Ascending aorta (tissue), 2 donors: Measurements from ENCODE around the gene ZNF79. TPM values are rescaled to one million over a fixed set of nuclear protein-coding genes. Genes with fewer than 3 reads are reported as not detected.

Experiments
- DNase-seq, 2 donors: peaks; one replicate each; pipeline ENCODE4 v3.0.0-alpha.2; 2019; ENCODE audit warnings: low spot score in 2 of 2
- H3K27ac ChIP-seq, 2 donors: fragments of 200-600 bp; sonication (generic); one replicate each; pipeline ENCODE4 v1.5.1; 2016 to 2017; ENCODE audit warnings: mild to moderate bottlenecking in 1 of 2
- H3K27me3 ChIP-seq: fragments of 200-600 bp; sonication (generic); one replicate; pipeline ENCODE4 v1.5.1; 2017
- H3K36me3 ChIP-seq, 2 donors: fragments of 200-600 bp; sonication (generic); one replicate each; pipeline ENCODE4 v1.5.1; 2016
- H3K4me1 ChIP-seq, 2 donors: fragments of 200-600 bp; sonication (generic); one replicate each; pipeline ENCODE4 v1.5.1; 2016 to 2017; ENCODE audit warnings: mild to moderate bottlenecking in 1 of 2
- H3K4me3 ChIP-seq, 2 donors: fragments of 200-600 bp; sonication (generic); one replicate each; pipeline ENCODE4 v1.5.1; 2016 to 2017; ENCODE audit warnings: mild to moderate bottlenecking in 1 of 2
- H3K9me3 ChIP-seq, 2 donors: fragments of 200-600 bp; sonication (generic); one replicate each; pipeline ENCODE4 v1.5.1; 2016
- intact Hi-C: fragments of 100-400 bp; cut with DNase I; formaldehyde crosslinking; loops from one replicate; pipeline ENCODE4 v1.15.1; 2023
- total RNA-seq: library from RNA; depleted of rRNA; stranded (reverse); fragments of >200 nt; gene quantifications from one replicate; pipeline ENCODE4 v1.1.0, GENCODE V29; 2016
- TF ChIP-seq, protein P1 (sequence below), 3 experiments: fragments of 200-600 bp in 2 of 3; fragments of 450-650 bp in 1 of 3; sonication (generic) in 2 of 3; IDR thresholded peaks; one replicate each; pipeline ENCODE4 v1.5.1; 2016 to 2019; ENCODE audit warnings: antibody characterized with exemption in 3 of 3, mild to moderate bottlenecking in 1 of 3, moderate library complexity in 1 of 3

The ZNF79 gene
- total RNA-seq, 1 donor from 2014 or later, result 2.9 TPM

DNA sequence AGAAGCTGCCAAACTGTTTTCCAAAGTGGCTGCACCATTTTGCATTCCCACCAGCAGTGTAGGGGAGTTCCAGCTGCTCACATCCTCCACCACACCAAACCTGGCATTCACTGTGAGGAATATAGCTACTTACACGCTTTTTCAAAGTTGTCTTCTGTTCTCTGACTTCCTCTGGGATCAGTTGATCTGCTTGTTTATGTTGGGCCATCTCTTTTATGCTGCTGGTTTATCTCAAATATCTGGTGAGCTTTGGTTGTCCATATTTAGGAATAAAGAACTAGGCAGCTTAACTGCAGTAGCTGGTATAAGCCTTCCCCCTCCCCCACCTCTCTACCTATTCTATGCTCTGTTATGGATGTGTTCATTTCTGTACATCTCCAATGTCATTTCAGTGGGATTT is 8.5 kb upstream of the ZNF79 start:
- H3K4me1 ChIP-seq, result no peaks in the 10 kb centered on the region
- no peaks in the 10 kb centered on the region for H3K9me3 ChIP-seq
- H3K36me3 ChIP-seq, result no peaks in the 10 kb centered on the region
- no peak for DNase-seq
- intact Hi-C loops, result no loop called here
- H3K27me3 ChIP-seq, result no peaks in the 10 kb centered on the region
- TF ChIP-seq, protein P1, sequence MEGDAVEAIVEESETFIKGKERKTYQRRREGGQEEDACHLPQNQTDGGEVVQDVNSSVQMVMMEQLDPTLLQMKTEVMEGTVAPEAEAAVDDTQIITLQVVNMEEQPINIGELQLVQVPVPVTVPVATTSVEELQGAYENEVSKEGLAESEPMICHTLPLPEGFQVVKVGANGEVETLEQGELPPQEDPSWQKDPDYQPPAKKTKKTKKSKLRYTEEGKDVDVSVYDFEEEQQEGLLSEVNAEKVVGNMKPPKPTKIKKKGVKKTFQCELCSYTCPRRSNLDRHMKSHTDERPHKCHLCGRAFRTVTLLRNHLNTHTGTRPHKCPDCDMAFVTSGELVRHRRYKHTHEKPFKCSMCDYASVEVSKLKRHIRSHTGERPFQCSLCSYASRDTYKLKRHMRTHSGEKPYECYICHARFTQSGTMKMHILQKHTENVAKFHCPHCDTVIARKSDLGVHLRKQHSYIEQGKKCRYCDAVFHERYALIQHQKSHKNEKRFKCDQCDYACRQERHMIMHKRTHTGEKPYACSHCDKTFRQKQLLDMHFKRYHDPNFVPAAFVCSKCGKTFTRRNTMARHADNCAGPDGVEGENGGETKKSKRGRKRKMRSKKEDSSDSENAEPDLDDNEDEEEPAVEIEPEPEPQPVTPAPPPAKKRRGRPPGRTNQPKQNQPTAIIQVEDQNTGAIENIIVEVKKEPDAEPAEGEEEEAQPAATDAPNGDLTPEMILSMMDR (IDR thresholded peaks at IDR 0.05), result no peak
- H3K27ac ChIP-seq, result no peak overlapping the region
- H3K4me3 ChIP-seq, result no peak overlapping the region

GRCh38 chr9:127417131-127418036 is 6.8 kb upstream of the ZNF79 start:
- TF ChIP-seq, protein P1 (IDR thresholded peaks at IDR 0.05), result no peak
- Histone ChIP-seq H3K9me3 (no peaks in the 10 kb centered on the region), H3K27ac (no peak overlapping the region), H3K36me3 (no peaks in the 10 kb centered on the region), H3K27me3 (no peaks in the 10 kb centered on the region), H3K4me3 (no peak overlapping the region), H3K4me1 (peaks cover 0 to 1% of the 10 kb centered on the region in 2 donors)
- no peak for DNase-seq
- intact Hi-C loops, result no loop called here

DNA sequence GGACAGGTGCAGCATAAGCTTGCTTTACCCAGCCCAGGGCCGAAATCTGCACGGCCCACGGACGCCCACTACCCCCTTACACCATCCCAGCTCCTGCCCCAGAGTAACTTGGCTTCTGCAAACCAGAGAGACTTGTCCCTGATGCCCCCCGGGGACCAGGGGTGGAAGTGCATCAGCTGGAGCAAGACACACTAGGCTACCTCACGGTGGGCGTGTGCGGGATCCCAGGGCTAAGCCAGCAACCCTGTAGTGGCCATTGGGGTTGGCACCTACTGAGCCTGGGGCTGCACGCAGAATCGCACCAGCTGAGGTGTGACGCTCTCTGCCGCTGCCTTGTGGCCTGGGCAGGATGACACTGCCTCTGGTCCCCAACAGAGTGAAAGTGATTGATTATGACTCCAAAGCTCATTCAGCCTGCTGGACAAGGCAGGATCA is 6.1 kb upstream of the ZNF79 start:
- peaks cover 5 to 8% of the 10 kb centered on the region in 2 donors for H3K4me1 ChIP-seq
- no peak overlapping the region for H3K27ac ChIP-seq
- intact Hi-C loops, result no loop called here
- no peaks in the 10 kb centered on the region for H3K9me3 ChIP-seq
- no peaks in the 10 kb centered on the region for H3K27me3 ChIP-seq
- no peak overlapping the region for H3K4me3 ChIP-seq
- H3K36me3 ChIP-seq, result no peaks in the 10 kb centered on the region
- no peak for DNase-seq
- TF ChIP-seq, protein P1 (IDR thresholded peaks at IDR 0.05), result no peak

DNA sequence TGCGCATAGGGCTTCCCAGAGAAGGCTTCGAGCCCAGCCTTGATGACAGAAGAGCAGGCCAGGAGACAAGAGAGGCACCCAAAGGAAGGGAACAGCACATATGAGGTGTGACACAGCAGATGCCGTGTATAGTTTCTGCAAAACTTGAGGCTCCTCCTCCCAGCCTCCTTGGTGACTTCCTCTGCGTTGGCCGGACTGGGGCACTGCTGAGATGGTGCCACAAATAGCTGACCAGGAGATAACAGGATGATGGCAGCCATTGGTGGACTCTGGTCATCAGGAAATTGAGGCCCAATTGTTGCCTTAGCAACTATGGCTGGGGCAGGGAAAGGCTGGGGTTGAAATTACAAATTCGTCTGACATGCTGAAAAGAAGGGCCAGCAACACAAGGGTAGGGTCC is 4.8 kb upstream of the ZNF79 start:
- no peaks in the 10 kb centered on the region for H3K36me3 ChIP-seq
- no peak overlapping the region for H3K27ac ChIP-seq
- TF ChIP-seq, protein P1 (IDR thresholded peaks at IDR 0.05), result no peak
- no peaks in the 10 kb centered on the region for H3K9me3 ChIP-seq
- no peaks in the 10 kb centered on the region for H3K27me3 ChIP-seq
- H3K4me1 ChIP-seq, result peaks cover 7 to 13% of the 10 kb centered on the region in 2 donors
- intact Hi-C loops, result no loop called here
- H3K4me3 ChIP-seq, result no peak overlapping the region
- no peak for DNase-seq

DNA sequence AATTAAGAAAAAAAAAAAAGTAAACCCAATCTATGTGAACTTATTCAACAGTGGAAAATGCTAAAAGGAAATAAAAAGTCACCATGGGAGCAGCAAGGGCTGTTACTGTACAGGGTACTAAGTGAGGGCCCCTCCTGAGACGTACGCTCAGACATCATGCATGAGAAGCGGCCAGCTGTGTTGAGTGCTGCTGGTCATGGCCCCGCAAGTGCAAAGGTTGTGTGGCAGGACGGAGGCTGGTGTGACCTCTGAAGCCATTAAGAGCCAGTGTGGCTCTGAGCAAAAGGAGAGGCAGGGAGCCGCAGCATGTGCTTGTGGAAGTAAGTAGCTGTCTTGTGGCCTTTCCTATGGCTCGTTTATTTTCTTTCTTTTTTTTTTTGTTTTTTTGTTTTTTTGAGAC is 3.1 kb upstream of the ZNF79 start:
- no peak for DNase-seq
- H3K27me3 ChIP-seq, result no peaks in the 10 kb centered on the region
- peaks cover 7 to 25% of the 10 kb centered on the region in 2 donors for H3K4me1 ChIP-seq
- intact Hi-C loops, result no loop called here
- H3K4me3 ChIP-seq, result no peak overlapping the region
- TF ChIP-seq, protein P1 (IDR thresholded peaks at IDR 0.05), result no peak
- no peak overlapping the region for H3K27ac ChIP-seq
- no peaks in the 10 kb centered on the region for H3K36me3 ChIP-seq
- H3K9me3 ChIP-seq, result no peaks in the 10 kb centered on the region
